Spleen (tissue), 13 donors: ENCODE data around the gene PIGH. TPM values are rescaled to one million over a fixed set of nuclear protein-coding genes. Genes with fewer than 3 reads are reported as not detected.

Experiments
- DNase-seq: peaks from one replicate; pipeline ENCODE4 v3.0.0-alpha.2; 2020
- H3K27ac ChIP-seq, 8 donors: fragments of 200-600 bp; sonication (generic) in 7 of 8; 1 replicate in 4 of 8; 2 replicates in 4 of 8; pipeline versions ENCODE4 v1.5.0 to v1.8.0; 2016 to 2021; ENCODE audit warnings: inconsistent platforms in 4 of 8, mild to moderate bottlenecking in 4 of 8, moderate library complexity in 1 of 8
- H3K27me3 ChIP-seq, 7 donors: fragments of 200-600 bp; sonication (generic) in 6 of 7; replicated peaks in 1 of 7; 1 replicate in 4 of 7; 2 replicates in 3 of 7; pipeline versions ENCODE4 v1.5.0 to v1.8.0; 2016 to 2021; ENCODE audit warnings: inconsistent platforms in 3 of 7, mild to moderate bottlenecking in 1 of 7
- H3K36me3 ChIP-seq, 6 donors: fragments of 200-600 bp; sonication (generic) in 5 of 6; 1 replicate in 4 of 6; 2 replicates in 2 of 6; pipeline versions ENCODE4 v1.5.0 to v1.8.0; 2016 to 2021; ENCODE audit warnings: inconsistent platforms in 2 of 6
- H3K4me1 ChIP-seq, 6 donors: fragments of 200-600 bp; sonication (generic) in 5 of 6; 1 replicate in 3 of 6; 2 replicates in 3 of 6; pipeline versions ENCODE4 v1.5.0 to v1.8.0; 2016 to 2021; ENCODE audit warnings: inconsistent platforms in 3 of 6
- H3K4me3 ChIP-seq, 8 donors: fragments of 200-600 bp; sonication (generic) in 7 of 8; 1 replicate in 4 of 8; 2 replicates in 4 of 8; pipeline versions ENCODE4 v1.5.0 to v1.8.0; 2016 to 2021; ENCODE audit warnings: inconsistent platforms in 4 of 8, mild to moderate bottlenecking in 4 of 8, moderate library complexity in 2 of 8
- H3K9me3 ChIP-seq, 8 donors: fragments of 200-600 bp; sonication (generic) in 7 of 8; 1 replicate in 4 of 8; 2 replicates in 4 of 8; pipeline versions ENCODE4 v1.5.0 to v1.8.0; 2016 to 2021; ENCODE audit warnings: inconsistent platforms in 4 of 8
- CTCF ChIP-seq, 11 experiments: fragments of 200-600 bp in 7 of 11; fragments of 450-650 bp in 4 of 11; sonication (generic) in 4 of 11; IDR thresholded peaks in 8 of 11; conservative IDR thresholded peaks in 3 of 11; 1 replicate in 7 of 11; 2 replicates in 4 of 11; pipeline versions ENCODE4 v1.4.0 to v1.8.0; 2016 to 2021; ENCODE audit warnings: antibody characterized with exemption in 11 of 11, inconsistent platforms in 4 of 11, mild to moderate bottlenecking in 1 of 11
- POLR2A ChIP-seq, 3 donors: fragments of 450-650 bp; IDR thresholded peaks; one replicate each; pipeline ENCODE4 v1.5.1; 2017; ENCODE audit warnings: antibody characterized with exemption in 3 of 3, mild to moderate bottlenecking in 1 of 3
- POLR2AphosphoS5 ChIP-seq, 3 donors: sonication (generic); formaldehyde crosslinking; IDR thresholded peaks; one replicate each; pipeline ENCODE4 v1.5.1; 2017; ENCODE audit warnings: antibody characterized with exemption in 3 of 3
- WGBS, 5 donors: extraction: QIAGEN DNeasy Blood & Tissue Kit in 3 of 5; methylation state at CpG; one replicate each; pipeline versions ENCODE4 v1.1.5 to v1.1.7; 2013 to 2018; 5-methylcytosine and 5-hydroxymethylcytosine counted together
- intact Hi-C: fragments of 100-400 bp; cut with DNase I; formaldehyde crosslinking; loops from one replicate; pipeline ENCODE4 v1.15.0; 2023; ENCODE audit warnings: low total_unique reads
- long read RNA-seq, 2 donors: transcript quantifications; one replicate each; lab custom pipeline, GENCODE V29; 2026
- polyA plus RNA-seq, 3 donors: library from polyadenylated mRNA; stranded (reverse); fragments of 200-250 nt; gene quantifications; one replicate each; pipeline ENCODE4 v1.2.1, GENCODE V29; 2013
- total RNA-seq, 7 donors: library from RNA; depleted of rRNA in 3 of 7; stranded (reverse); fragments of >200 nt in 3 of 7; fragmentation: NEBNext Ultra II Directional in 4 of 7; extraction: Animal tissue kit (Norgen Biotek cat#: 25700) in 4 of 7; gene quantifications; one replicate each; pipeline versions ENCODE4 v1.1.0 to v1.2.1, GENCODE V29; 2016 to 2021
- donor health status: healthy with polysubstance abuse.
- donor health status: DM: no; HTN: no; CAD: no; lungs with moderate emphysema.
- donor health status: DM: no; HTN: no; CAD: no.
- donor health status: Bipolar disorder and iron deficiency.
- donor health status: healthy.
- donor health status: DM: no; HTN: no; CAD: no.
- donor health status: DM: yes; HTN: yes; CAD: no.

PIGH gene
- total RNA-seq (10 to 100 TPM; 16.3 to 43.1 (median 23.4) TPM), polyA plus RNA-seq (10 to 100 TPM; 21.9 to 30.0 (median 24.8) TPM)
- long read RNA-seq, donor 1, transcript PIGH-201 (4 exons, 1,420 nt): major isoform, 6 of 6 reads
- long read RNA-seq, donor 1, partial matches to known transcripts: 0 of 6 reads
- long read RNA-seq, donor 1, other reads (novel, unspliced or antisense): 0 of 6 reads
- long read RNA-seq, donor 2, transcript PIGH-201 (4 exons, 1,420 nt): major isoform, 10 of 10 reads
- long read RNA-seq, donor 2, partial matches to known transcripts: 0 of 10 reads
- long read RNA-seq, donor 2, other reads (novel, unspliced or antisense): 0 of 10 reads

- peak; percentile 98 for DNase-seq
- H3K4me1 ChIP-seq: peaks cover 4 to 57% (median 31%) of the 10 kb centered on the region in 6 donors
- H3K4me3 ChIP-seq: peak within 1 kb of the TSS; percentile 68 to 95 (median 84)
- H3K27me3 ChIP-seq: no peaks in the 10 kb centered on the region
- H3K27ac ChIP-seq: peak within 1 kb of the TSS; percentile 66 to 93 (median 88)
- H3K9me3 ChIP-seq: no peaks in the 10 kb centered on the region
- TF ChIP-seq POLR2A (IDR thresholded peaks at IDR 0.05) (peak; percentile 27 to 77 (median 55)), CTCF (IDR thresholded peaks at IDR 0.05 in 8 of 11, conservative IDR thresholded peaks at IDR 0.05 in 3 of 11) (peak; percentile 27 to 77 (median 68)), POLR2AphosphoS5 (IDR thresholded peaks at IDR 0.05) (peak; percentile 97 to 98 (median 98))
- intact Hi-C loops: no loop called here
- peaks cover 0 to 10% (median 0%) of the 10 kb centered on the region in 6 donors for H3K36me3 ChIP-seq
- 2 to 4% (median 3%) methylated on average over 57 to 77 of the region's 77 CpGs for WGBS, 5 donors
These were observed at the start of gene PIGH for GRCh38 chr14:67599698-67600561. PIGH (minus strand) TSS chr14:67600268; CDS start chr14:67600203, 65 bp downstream.

GRCh38 chr14:67646131-67646530, 46.1 kb upstream of the PIGH start:
- H3K9me3 ChIP-seq: no peaks in the 10 kb centered on the region
- H3K27ac ChIP-seq: no peak overlapping the region
- H3K36me3 ChIP-seq: peaks cover 0 to 62% (median 47%) of the 10 kb centered on the region in 6 donors
- 90 to 98% (median 95%) methylated on average over 3 of the region's 3 CpGs for WGBS, 5 donors
- intact Hi-C loops: no loop called here
- TF ChIP-seq POLR2A (IDR thresholded peaks at IDR 0.05) (no peak), CTCF (IDR thresholded peaks at IDR 0.05 in 8 of 11, conservative IDR thresholded peaks at IDR 0.05 in 3 of 11) (no peak), POLR2AphosphoS5 (IDR thresholded peaks at IDR 0.05) (no peak)
- H3K4me1 ChIP-seq: no peaks in the 10 kb centered on the region
- H3K4me3 ChIP-seq: no peak overlapping the region
- no peaks in the 10 kb centered on the region for H3K27me3 ChIP-seq
- no peak for DNase-seq

GRCh38 chr14:67645414-67645813, 45.3 kb upstream of the PIGH start:
- intact Hi-C loops: no loop called here
- no peak for DNase-seq
- Histone ChIP-seq H3K36me3 (peaks cover 0 to 54% (median 40%) of the 10 kb centered on the region in 6 donors), H3K9me3 (no peaks in the 10 kb centered on the region), H3K27ac (no peak overlapping the region), H3K27me3 (no peaks in the 10 kb centered on the region), H3K4me1 (no peaks in the 10 kb centered on the region), H3K4me3 (no peak overlapping the region)
- no peak for TF ChIP-seq POLR2A (IDR thresholded peaks at IDR 0.05)
- WGBS, 5 donors: 82 to 97% (median 96%) methylated on average over 5 of the region's 5 CpGs

- WGBS, 5 donors: 85 to 97% (median 95%) methylated on average over 2 of the region's 2 CpGs
- intact Hi-C loops: no loop called here
These were observed 44.4 kb upstream of the PIGH start for GRCh38 chr14:67644428-67644827.

More at GRCh38 chr14:67644428-67644827, 44.4 kb upstream of the PIGH start:
- Histone ChIP-seq H3K27me3 (no peaks in the 10 kb centered on the region), H3K4me1 (no peaks in the 10 kb centered on the region), H3K9me3 (no peaks in the 10 kb centered on the region), H3K4me3 (no peak overlapping the region), H3K36me3 (peaks cover 0 to 45% (median 31%) of the 10 kb centered on the region in 6 donors), H3K27ac (no peak overlapping the region)
- TF ChIP-seq POLR2AphosphoS5 (IDR thresholded peaks at IDR 0.05) (no peak), CTCF (IDR thresholded peaks at IDR 0.05 in 8 of 11, conservative IDR thresholded peaks at IDR 0.05 in 3 of 11) (no peak), POLR2A (IDR thresholded peaks at IDR 0.05) (no peak)
- DNase-seq: no peak
